H9 (cell line): ENCODE results near the gene VAV2. TPM values are rescaled to one million over a fixed set of nuclear protein-coding genes. Genes with fewer than 3 reads are reported as not detected.

Experiments
- DNase-seq: peaks from one replicate; pipeline ENCODE4 v3.0.0-alpha.2; 2017
- H2AFZ ChIP-seq: one replicate; pipeline ENCODE4 v1.6.1; 2013; ENCODE audit warnings: mild to moderate bottlenecking, low read length, control low read depth, moderate library complexity
- H2AK5ac ChIP-seq: 2 replicates; pipeline ENCODE4 v1.6.1; 2013; ENCODE audit warnings: low read length, control low read depth, mixed read lengths; ENCODE audit not compliant: insufficient read length
- H2BK120ac ChIP-seq: one replicate; pipeline ENCODE4 v1.6.1; 2013; ENCODE audit warnings: low read depth, mild to moderate bottlenecking, low read length, control low read depth, inconsistent platforms; ENCODE audit not compliant: poor library complexity, severe bottlenecking
- H2BK12ac ChIP-seq: 2 replicates; pipeline ENCODE4 v1.6.1; 2013; ENCODE audit warnings: low read length, control low read depth, mixed read lengths, low read depth; ENCODE audit not compliant: insufficient read length
- H2BK15ac ChIP-seq: 2 replicates; pipeline ENCODE4 v1.6.1; 2013; ENCODE audit warnings: low read depth, low read length, control low read depth
- H2BK20ac ChIP-seq: one replicate; pipeline ENCODE4 v1.6.1; 2013; ENCODE audit warnings: low read depth, mild to moderate bottlenecking, low read length, control low read depth, inconsistent platforms; ENCODE audit not compliant: poor library complexity, severe bottlenecking
- H2BK5ac ChIP-seq: 2 replicates; pipeline ENCODE4 v1.6.1; 2013; ENCODE audit warnings: low read length, control low read depth, mixed read lengths; ENCODE audit not compliant: insufficient read length
- H3K14ac ChIP-seq: 2 replicates; pipeline ENCODE4 v1.6.1; 2013; ENCODE audit warnings: low read length, control low read depth; ENCODE audit not compliant: insufficient read depth
- H3K18ac ChIP-seq: 2 replicates; pipeline ENCODE4 v1.6.1; 2013; ENCODE audit warnings: low read depth, mild to moderate bottlenecking, mixed read lengths, low read length, control low read depth; ENCODE audit not compliant: insufficient read length
- H3K23ac ChIP-seq: 2 replicates; pipeline ENCODE4 v1.6.1; 2013; ENCODE audit warnings: low read length, control low read depth, mixed read lengths, low read depth; ENCODE audit not compliant: insufficient read length
- H3K23me2 ChIP-seq: 2 replicates; pipeline ENCODE4 v1.6.1; 2013; ENCODE audit warnings: low read depth, mild to moderate bottlenecking, mixed read lengths, low read length, control low read depth; ENCODE audit not compliant: insufficient read length, poor library complexity, severe bottlenecking
- H3K27ac ChIP-seq: 2 replicates; pipeline ENCODE4 v1.5.1; 2013; ENCODE audit warnings: low read length, control low read depth, mixed read lengths, low read depth; ENCODE audit not compliant: insufficient read length
- H3K27me3 ChIP-seq: 2 replicates; pipeline ENCODE4 v1.6.1; 2013; ENCODE audit warnings: low read length, control low read depth, inconsistent platforms; ENCODE audit not compliant: insufficient read depth
- H3K4ac ChIP-seq: 2 replicates; pipeline ENCODE4 v1.6.1; 2013; ENCODE audit warnings: low read depth, mild to moderate bottlenecking, control low read depth, inconsistent platforms, low read length, moderate library complexity
- H3K4me1 ChIP-seq: 2 replicates; pipeline ENCODE4 v1.6.1; 2013; ENCODE audit warnings: low read length, control low read depth, inconsistent platforms; ENCODE audit not compliant: insufficient read depth
- H3K4me2 ChIP-seq: 2 replicates; pipeline ENCODE4 v1.6.1; 2013; ENCODE audit warnings: low read length, control low read depth, mixed read lengths; ENCODE audit not compliant: insufficient read length, insufficient read depth
- H3K56ac ChIP-seq: 2 replicates; pipeline ENCODE4 v1.6.1; 2013; ENCODE audit warnings: low read depth, mild to moderate bottlenecking, mixed read lengths, low read length, control low read depth; ENCODE audit not compliant: insufficient read length
- H3K79me1 ChIP-seq: 2 replicates; pipeline ENCODE4 v1.6.1; 2013; ENCODE audit warnings: low read depth, mild to moderate bottlenecking, moderate library complexity, low read length, control low read depth, inconsistent platforms; ENCODE audit not compliant: insufficient read depth, poor library complexity, severe bottlenecking
- H3K79me2 ChIP-seq: 2 replicates; pipeline ENCODE4 v1.6.1; 2013; ENCODE audit warnings: low read length, control low read depth, inconsistent platforms; ENCODE audit not compliant: insufficient read depth
- H3K9ac ChIP-seq: 2 replicates; pipeline ENCODE4 v1.6.1; 2013; ENCODE audit warnings: low read length, control low read depth, mixed read lengths; ENCODE audit not compliant: insufficient read length; ENCODE audit errors: extremely low read depth
- H3K9me3 ChIP-seq: one replicate; pipeline ENCODE4 v1.6.1; 2013; ENCODE audit warnings: low read depth, low read length, inconsistent platforms; ENCODE audit not compliant: control insufficient read depth
- H3T11ph ChIP-seq: one replicate; pipeline ENCODE4 v1.6.1; 2013; ENCODE audit warnings: mild to moderate bottlenecking, low read length, control low read depth, inconsistent platforms
- H4K20me1 ChIP-seq: one replicate; pipeline ENCODE4 v1.6.1; 2013; ENCODE audit not compliant: control insufficient read depth, insufficient read length, insufficient read depth
- H4K5ac ChIP-seq: 2 replicates; pipeline ENCODE4 v1.6.1; 2013; ENCODE audit warnings: low read depth, mild to moderate bottlenecking, mixed read lengths, low read length, control low read depth; ENCODE audit not compliant: insufficient read length
- H4K8ac ChIP-seq: replicated peaks from 2 replicates; pipeline ENCODE4 v1.6.1; 2013; ENCODE audit warnings: low read length, control low read depth, mixed read lengths, low read depth; ENCODE audit not compliant: insufficient read length
- H4K91ac ChIP-seq: 2 replicates; pipeline ENCODE4 v1.6.1; 2013; ENCODE audit warnings: low read depth, mild to moderate bottlenecking, moderate library complexity, mixed read lengths, low read length, control low read depth; ENCODE audit not compliant: insufficient read length
- H3K27ac Mint-ChIP-seq, 3 experiments: 2 replicates in 2 of 3; 3 replicates in 1 of 3; pipeline ENCODE4 v1.8.0; 2020 to 2021; ENCODE audit warnings: mixed read lengths in 3 of 3, mild to moderate bottlenecking in 1 of 3, moderate library complexity in 1 of 3
- H3K27me3 Mint-ChIP-seq: 2 replicates; pipeline ENCODE4 v1.8.0; 2021; ENCODE audit warnings: low read depth, mild to moderate bottlenecking, moderate library complexity, mixed read lengths
- H3K36me3 Mint-ChIP-seq, 3 experiments: 2 replicates in 2 of 3; 3 replicates in 1 of 3; pipeline ENCODE4 v1.8.0; 2020 to 2021; ENCODE audit warnings: low read depth in 3 of 3, mixed read lengths in 3 of 3; ENCODE audit not compliant: insufficient read depth in 1 of 3
- H3K4me1 Mint-ChIP-seq, 2 experiments: 2 replicates each; pipeline ENCODE4 v1.8.0; 2020; ENCODE audit warnings: mixed read lengths in 2 of 2
- H3K4me3 Mint-ChIP-seq, 2 experiments: 2 replicates in 1 of 2; 3 replicates in 1 of 2; pipeline ENCODE4 v1.8.0; 2020 to 2021; ENCODE audit warnings: mild to moderate bottlenecking in 2 of 2, mixed read lengths in 2 of 2, moderate library complexity in 1 of 2
- H3K9me3 Mint-ChIP-seq, 2 experiments: 2 replicates in 1 of 2; 3 replicates in 1 of 2; pipeline ENCODE4 v1.8.0; 2020; ENCODE audit warnings: mild to moderate bottlenecking in 2 of 2, mixed read lengths in 2 of 2, moderate library complexity in 1 of 2
- WGBS: extraction: QIAGEN DNeasy Blood & Tissue Kit; methylation state at CpG from one replicate; pipeline ENCODE4 v1.1.7; 2013; ENCODE audit warnings: missing lambda C conversion rate, low lambda C conversion rate, mixed read lengths; ENCODE audit not compliant: insufficient read length; ENCODE audit errors: extremely low coverage; 5-methylcytosine and 5-hydroxymethylcytosine counted together
- total RNA-seq: library from RNA; stranded (reverse); gene quantifications from 2 replicates; pipeline ENCODE4 v1.2.1, GENCODE V29; 2021
- TF ChIP-seq, protein P1 (sequence below): fragments of 200-600 bp; sonication (generic); conservative IDR thresholded peaks from 3 replicates; pipeline ENCODE4 v1.8.0; 2021; ENCODE audit warnings: antibody characterized with exemption, mild to moderate bottlenecking

VAV2 gene
- total RNA-seq, 1 experiment from 2014 or later: 58.7 TPM

GRCh38 chr9:133806623-133807010 is 185.5 kb downstream of the VAV2 start:
- H3K9me3 ChIP-seq: no peaks in the 10 kb centered on the region
- TF ChIP-seq, protein P1, sequence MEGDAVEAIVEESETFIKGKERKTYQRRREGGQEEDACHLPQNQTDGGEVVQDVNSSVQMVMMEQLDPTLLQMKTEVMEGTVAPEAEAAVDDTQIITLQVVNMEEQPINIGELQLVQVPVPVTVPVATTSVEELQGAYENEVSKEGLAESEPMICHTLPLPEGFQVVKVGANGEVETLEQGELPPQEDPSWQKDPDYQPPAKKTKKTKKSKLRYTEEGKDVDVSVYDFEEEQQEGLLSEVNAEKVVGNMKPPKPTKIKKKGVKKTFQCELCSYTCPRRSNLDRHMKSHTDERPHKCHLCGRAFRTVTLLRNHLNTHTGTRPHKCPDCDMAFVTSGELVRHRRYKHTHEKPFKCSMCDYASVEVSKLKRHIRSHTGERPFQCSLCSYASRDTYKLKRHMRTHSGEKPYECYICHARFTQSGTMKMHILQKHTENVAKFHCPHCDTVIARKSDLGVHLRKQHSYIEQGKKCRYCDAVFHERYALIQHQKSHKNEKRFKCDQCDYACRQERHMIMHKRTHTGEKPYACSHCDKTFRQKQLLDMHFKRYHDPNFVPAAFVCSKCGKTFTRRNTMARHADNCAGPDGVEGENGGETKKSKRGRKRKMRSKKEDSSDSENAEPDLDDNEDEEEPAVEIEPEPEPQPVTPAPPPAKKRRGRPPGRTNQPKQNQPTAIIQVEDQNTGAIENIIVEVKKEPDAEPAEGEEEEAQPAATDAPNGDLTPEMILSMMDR: no peak
- no peak overlapping the region for H3K4me3 Mint-ChIP-seq
- H3K4ac ChIP-seq: no peak overlapping the region
- no peaks in the 10 kb centered on the region for H3K79me1 ChIP-seq
- H2BK120ac ChIP-seq: no peak overlapping the region
- peaks cover 3 to 18% of the 10 kb centered on the region in 2 experiments; a peak in 3 of 4 replicates for H3K4me1 Mint-ChIP-seq
- H3K27ac Mint-ChIP-seq: peak overlapping the region in 1 of 3 experiments; percentile 16; a peak in 1 of 7 replicates
- no peak overlapping the region for H3K56ac ChIP-seq
- no peak overlapping the region for H3K14ac ChIP-seq
- H3K79me2 ChIP-seq: no peaks in the 10 kb centered on the region
- no peaks in the 10 kb centered on the region for H3K27me3 ChIP-seq
- no peak overlapping the region for H2BK15ac ChIP-seq
- no peak overlapping the region for H4K8ac ChIP-seq
- H2BK5ac ChIP-seq: no peak overlapping the region
- DNase-seq: no peak
- H2AFZ ChIP-seq: no peak overlapping the region
- no peak overlapping the region for H3K9ac ChIP-seq
- H2BK12ac ChIP-seq: no peak overlapping the region
- H3K36me3 Mint-ChIP-seq: peaks cover 0 to 38% (median 1%) of the 10 kb centered on the region in 3 experiments; a peak in 3 of 7 replicates
- H3K18ac ChIP-seq: no peak overlapping the region
- H3K27me3 Mint-ChIP-seq: no peaks in the 10 kb centered on the region
- no peak overlapping the region for H3K23ac ChIP-seq
- H2AK5ac ChIP-seq: no peak overlapping the region
- H4K91ac ChIP-seq: no peak overlapping the region
- no CpG with 5 or more reads among the region's 17 CpGs for WGBS
- no peaks in the 10 kb centered on the region for H4K20me1 ChIP-seq
- H3T11ph ChIP-seq: no peak overlapping the region
- no peaks in the 10 kb centered on the region for H3K9me3 Mint-ChIP-seq
- H3K27ac ChIP-seq: no peak overlapping the region
- no peak overlapping the region for H2BK20ac ChIP-seq
- no peaks in the 10 kb centered on the region for H3K23me2 ChIP-seq
- H4K5ac ChIP-seq: no peak overlapping the region
- H3K4me2 ChIP-seq: no peak overlapping the region
- H3K4me1 ChIP-seq: no peaks in the 10 kb centered on the region
